ENCODE data around the gene DNAH1.

Gene DNAH1

DNA sequence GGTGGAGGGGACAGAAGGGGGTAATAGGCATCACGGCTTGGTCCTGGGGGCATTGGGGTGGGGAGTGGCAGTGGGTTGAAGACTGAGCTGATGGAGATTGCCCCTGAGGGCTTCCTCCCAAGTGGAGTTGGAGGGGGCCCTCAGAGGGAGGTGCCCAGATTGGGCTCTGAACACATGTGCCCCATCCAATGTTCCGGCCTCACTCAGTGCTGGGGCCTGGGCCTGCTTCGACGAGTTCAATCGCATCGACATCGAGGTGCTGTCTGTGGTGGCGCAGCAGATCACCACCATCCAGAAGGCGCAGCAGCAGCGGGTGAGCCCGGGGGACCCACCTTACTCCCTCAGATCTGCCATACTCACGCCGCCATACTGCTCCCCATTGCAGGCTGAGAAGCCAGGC, 45.3 kb downstream of the DNAH1 start:
- DNase-seq = no peak

DNA sequence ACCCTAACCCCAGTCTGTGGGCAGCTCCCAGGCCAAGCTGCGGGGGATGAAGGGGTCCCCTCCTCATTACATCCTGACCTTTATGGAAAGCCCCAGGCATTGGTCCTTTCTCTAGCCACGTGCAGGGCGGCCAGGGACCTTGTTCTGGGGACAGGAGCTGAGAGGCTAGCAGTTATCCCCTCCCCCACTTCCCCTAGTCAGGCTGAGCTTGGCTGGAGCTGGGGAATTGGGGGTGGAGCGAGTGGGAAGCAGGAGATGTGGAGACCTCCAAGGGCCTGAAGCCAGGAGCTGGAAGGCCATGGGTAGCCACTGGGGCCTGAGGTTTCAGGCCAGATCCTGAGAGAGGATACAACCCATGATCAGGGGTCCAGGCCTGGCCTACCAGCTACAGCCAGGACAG, 45.8 kb downstream of the DNAH1 start:
- no peak for DNase-seq

DNA sequence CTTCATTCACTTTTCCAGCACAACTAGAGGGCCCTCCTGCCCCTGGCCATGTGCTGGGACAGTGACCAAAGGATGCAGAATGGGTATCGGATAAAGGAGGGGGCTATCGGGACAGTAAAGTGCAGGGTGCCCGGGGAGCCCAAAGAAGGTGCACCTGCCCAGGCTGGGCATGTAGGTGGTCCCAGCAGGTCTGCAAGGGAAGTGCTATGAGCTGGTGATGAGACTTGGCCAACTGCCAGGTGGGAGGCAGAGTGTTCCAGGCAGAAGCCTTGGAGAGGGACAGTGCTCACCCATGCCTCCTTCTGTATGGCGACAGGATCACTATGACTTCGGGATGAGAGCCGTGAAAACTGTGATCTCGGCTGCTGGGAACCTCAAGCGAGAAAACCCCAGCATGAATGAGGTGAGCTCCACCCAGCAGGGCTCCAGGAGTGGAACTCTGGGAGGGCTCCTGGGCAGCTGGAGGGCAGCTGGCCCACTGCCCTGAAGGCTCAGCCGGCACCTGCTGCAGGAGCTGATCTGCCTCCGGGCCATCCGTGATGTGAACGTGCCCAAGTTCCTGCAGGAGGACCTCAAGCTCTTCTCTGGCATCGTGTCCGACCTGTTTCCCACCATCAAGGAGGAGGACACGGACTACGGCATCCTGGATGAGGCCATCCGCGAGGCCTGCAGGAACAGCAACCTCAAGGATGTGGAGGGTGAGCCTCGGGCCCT, 48.4 kb downstream of the DNAH1 start:
- DNase-seq = no peak

DNA sequence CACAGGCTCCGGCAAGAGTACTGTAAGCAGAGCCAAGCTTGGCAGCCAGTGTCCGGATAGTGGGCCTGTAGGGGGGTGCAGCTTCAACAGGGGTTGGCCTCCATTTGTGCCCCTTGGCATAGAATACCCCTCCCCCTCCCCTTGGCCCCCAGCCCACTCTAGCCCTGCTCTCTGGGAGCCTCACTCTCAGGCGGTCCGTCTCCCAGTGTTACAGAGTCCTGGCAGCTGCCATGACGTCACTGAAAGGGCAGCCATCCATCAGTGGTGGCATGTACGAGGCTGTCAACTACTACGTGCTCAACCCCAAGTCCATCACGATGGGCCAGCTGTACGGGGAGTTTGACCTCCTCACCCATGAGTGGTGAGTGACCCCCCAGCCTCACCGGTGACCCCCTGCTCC, 50.4 kb downstream of the DNAH1 start:
- no peak for DNase-seq

GRCh38 chr3:52367891-52368880, 52.1 kb downstream of the DNAH1 start:
- DNase-seq = no peak

DNA sequence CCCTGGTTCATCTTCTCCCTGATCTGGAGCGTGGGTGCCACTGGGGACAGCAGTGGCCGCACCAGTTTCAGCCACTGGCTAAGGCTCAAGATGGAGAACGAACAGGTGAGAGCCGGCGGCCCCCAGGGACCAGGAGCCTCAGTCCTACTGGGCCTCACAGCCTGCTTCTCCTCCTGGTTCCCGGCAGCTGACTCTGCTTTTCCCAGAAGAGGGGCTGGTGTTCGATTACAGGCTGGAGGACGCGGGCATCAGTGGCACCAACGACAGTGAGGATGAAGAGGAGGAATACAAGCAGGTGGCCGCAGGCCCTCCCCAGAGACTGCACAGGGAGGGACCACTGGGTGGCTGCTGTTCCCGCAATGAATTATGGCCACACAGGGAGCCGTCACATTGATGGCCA, 54.4 kb downstream of the DNAH1 start:
- no peak for DNase-seq

DNA sequence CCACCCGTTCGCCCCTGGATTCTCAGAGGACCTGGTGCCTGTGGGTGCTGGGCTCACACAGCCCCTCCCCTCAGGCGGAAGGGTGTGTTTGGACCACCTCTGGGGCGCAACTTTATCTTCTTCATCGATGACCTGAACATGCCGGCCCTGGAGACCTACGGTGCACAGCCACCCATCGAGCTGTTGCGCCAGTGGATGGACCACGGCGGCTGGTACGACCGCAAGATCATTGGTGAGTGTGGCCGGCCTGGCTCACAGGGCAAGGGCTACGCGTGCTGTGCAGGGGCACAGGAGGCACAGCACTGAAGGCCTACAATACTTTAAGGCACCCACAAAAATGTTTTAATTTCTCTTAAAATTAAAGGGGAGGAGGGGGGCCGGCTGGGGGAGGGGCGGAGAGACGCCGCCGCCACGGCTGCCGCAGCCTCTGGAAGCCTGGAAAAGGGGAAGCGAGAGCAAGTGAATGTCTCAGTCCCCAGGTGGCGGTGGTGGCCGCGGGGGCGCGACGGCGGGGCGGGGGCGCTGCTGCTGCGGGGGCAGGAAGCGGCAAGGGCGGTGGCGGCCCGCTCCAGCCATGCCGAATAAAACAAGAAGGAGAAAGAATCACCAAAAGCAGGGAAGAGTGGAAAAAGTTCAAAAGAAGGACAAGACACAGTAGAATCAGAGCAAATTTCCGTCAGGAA, 56.8 kb downstream of the DNAH1 start:
- DNase-seq = peak; percentile 61

- DNase-seq = no peak
Observed at GRCh38 chr3:52373676-52374075, 57.6 kb downstream of the DNAH1 start.

DNA sequence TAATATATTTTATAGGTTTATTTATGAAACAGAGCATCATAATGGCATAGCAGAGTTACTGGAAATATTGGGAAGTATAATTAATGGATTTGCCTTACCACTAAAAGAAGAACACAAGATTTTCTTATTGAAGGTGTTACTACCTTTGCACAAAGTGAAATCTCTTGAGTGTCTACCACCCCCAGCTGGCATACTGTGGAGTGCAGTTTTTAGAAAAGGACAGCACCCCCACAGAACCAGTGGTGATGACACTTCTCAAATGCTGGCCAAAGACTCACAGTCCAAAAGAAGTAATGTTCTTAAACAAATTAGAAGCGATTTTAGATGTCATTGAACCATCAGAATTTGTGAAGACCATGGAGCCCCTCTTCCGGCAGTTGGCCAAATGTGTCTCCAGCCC, 58.1 kb downstream of the DNAH1 start:
- no peak for DNase-seq

DNA sequence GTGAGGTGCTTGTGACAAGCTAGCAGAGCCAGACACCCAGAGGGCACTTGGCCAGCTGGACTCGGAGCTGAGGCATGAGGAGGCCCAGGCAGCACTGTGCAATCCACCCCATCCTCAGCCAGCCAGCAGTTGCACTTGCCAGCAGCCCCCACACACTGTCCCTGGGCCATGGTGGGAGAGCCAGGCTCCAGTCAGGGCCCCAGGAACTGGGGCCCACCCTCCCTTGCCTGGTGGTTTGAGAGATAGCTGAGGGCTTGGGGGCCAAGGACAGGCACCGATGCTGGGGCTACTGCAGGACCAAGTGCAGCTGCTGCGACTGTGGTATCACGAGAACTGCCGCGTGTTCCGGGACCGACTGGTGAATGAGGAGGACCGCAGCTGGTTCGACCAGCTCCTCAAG, 63.5 kb downstream of the DNAH1 start:
- DNase-seq = no peak

GRCh38 chr3:52380023-52380422, 63.9 kb downstream of the DNAH1 start:
- DNase-seq = no peak

- DNase-seq = no peak
Observed at GRCh38 chr3:52381623-52382022, 65.5 kb downstream of the DNAH1 start.

DNA sequence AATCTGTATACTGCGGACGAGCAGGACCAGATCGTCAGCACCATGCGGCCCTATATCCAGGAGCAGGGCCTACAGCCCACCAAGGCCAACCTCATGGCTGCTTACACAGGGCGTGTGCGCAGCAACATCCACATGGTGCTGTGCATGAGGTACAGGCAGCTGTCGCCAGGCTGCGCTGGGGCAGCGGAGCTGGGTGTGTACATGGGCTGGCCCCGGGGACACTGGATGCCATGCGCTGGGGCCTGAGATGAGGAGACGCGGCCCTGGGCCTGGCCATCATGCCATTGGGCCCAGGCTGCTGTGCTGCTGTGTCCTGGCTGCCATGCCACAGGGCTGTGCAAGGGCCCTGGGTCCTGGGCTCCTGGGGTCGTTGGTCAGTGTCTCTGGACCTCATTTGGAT, 67.3 kb downstream of the DNAH1 start:
- DNase-seq = no peak

DNA sequence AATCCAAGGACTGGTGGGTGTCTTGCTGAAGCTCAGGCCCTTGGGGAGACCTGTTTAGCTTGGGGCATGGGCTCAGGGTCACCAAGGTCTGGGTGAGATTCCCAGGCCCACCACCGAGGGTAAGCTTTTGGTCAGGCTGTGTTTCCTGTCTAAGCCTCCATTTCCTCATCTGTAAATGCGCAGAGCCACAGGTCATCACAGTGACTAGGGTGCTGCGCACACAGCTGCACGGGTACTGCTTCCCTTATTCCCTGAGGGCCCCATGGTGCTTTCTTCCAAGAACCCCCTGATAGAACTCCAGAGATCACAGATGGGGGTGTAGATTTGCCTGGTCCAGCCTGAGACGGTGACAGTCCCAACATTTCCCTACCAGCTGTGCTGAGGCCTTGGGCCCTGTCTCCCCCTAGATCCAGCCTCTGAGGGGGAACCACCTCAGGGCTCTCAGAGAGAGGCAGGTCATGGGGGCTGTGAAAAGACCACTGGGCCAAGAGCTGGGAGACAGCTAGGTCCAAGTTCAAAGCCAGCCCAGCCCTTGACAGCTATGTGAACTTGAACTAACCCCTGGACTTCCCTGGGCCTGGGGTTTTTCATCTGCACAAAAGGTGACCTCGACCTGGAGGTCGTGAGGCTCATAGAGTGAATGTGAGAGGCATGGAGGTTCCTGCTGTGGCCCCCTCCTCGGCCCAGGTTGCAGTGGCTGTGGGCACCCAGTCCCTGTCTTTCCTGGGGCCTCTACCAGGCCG, 68.1 kb downstream of the DNAH1 start:
- DNase-seq = no peak

DNA sequence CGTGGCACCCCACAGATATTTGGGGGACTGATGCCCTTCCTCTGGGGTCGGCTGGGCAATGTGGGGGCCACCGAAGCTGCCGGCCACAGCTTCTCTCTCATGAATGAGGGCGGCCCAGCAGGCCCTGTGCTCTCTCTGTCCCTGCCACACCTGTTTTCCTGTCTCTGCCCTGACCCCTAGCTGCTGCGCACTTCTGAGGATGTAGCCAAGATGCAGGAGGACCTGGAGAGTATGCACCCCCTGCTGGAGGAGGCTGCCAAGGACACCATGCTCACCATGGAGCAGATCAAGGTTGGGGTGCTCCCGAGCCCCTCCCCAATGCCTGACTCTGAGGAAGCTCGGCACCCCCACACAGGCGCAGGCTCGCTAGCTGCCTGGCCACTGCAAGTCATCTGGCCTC, 69.0 kb downstream of the DNAH1 start:
- no peak for DNase-seq

GRCh38 chr3:52387481-52387880, 71.4 kb downstream of the DNAH1 start:
- DNase-seq = no peak

- no peak for DNase-seq
Observed at GRCh38 chr3:52388348-52388821, 72.3 kb downstream of the DNAH1 start.

DNA sequence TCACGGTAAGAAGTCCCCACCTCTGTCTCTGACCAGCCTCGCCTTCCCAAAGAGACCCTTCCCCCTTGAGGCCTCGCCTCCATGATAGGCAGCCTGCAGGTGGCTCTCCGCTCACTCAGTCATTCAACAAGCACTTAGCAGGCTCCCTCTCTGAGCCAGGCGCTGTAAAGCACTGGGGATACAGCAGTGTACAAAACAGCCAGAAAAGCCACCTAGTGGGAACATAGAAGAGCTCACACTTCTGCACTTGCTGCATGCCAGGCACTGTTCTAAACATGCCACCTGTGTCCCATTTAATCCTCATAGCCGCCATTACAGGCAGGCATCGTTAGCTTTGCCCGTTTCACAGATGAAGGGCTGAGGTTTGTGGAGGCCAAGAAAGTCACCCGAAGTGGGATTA, 72.8 kb downstream of the DNAH1 start:
- no peak for DNase-seq

GRCh38 chr3:52391096-52391495, 75.0 kb downstream of the DNAH1 start:
- DNase-seq = no peak

GRCh38 chr3:52392216-52392930, 76.3 kb downstream of the DNAH1 start:
- no peak for DNase-seq

DNA sequence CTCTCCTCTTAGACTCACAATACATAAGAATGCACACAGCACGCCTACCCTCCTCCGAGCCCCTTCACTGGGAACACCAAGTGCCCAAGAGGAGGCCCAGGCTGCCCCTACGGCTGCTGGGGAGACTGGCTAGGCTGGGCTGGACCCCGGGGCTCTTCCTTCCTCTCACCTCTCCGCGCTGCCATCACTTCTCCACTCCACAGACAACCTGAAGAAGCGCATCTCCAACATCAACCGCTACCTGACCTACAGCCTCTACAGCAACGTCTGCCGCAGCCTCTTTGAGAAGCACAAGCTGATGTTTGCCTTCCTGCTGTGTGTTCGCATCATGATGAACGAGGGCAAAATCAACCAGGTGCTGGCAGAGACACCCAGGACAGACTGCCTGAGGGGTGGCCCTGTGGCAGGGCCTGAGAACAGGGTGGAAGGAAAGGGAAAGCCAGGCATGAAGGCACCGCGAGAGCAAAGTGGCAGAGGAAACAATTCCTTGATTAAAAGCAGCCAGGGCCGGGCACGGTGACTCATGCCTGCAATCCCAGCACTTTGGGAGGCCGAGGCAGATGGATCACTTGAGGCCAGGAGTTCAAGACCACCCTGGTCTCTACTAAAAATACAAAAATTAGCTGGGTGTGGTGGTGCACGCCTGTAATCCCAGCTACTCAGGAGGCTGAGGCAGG, 77.2 kb downstream of the DNAH1 start:
- DNase-seq = no peak

Measured in CD4-positive, alpha-beta T cell treated with Interleukin-17A for 4 hours (primary cell).